Dedifferentiated amniotic fluid mesenchymal stem cell (primary cell): ENCODE data around the gene GMIP.
"Not testable (repeated sequence)": the region's sequence is repeated elsewhere in the genome, so short reads cannot be mapped to it uniquely, and the experiment has no call there.

ENCODE experiments used
- DNase-seq: peaks from one replicate; pipeline ENCODE4 v3.0.0-alpha.2; 2016; ENCODE audit errors: extremely low spot score

GMIP gene, protein sequence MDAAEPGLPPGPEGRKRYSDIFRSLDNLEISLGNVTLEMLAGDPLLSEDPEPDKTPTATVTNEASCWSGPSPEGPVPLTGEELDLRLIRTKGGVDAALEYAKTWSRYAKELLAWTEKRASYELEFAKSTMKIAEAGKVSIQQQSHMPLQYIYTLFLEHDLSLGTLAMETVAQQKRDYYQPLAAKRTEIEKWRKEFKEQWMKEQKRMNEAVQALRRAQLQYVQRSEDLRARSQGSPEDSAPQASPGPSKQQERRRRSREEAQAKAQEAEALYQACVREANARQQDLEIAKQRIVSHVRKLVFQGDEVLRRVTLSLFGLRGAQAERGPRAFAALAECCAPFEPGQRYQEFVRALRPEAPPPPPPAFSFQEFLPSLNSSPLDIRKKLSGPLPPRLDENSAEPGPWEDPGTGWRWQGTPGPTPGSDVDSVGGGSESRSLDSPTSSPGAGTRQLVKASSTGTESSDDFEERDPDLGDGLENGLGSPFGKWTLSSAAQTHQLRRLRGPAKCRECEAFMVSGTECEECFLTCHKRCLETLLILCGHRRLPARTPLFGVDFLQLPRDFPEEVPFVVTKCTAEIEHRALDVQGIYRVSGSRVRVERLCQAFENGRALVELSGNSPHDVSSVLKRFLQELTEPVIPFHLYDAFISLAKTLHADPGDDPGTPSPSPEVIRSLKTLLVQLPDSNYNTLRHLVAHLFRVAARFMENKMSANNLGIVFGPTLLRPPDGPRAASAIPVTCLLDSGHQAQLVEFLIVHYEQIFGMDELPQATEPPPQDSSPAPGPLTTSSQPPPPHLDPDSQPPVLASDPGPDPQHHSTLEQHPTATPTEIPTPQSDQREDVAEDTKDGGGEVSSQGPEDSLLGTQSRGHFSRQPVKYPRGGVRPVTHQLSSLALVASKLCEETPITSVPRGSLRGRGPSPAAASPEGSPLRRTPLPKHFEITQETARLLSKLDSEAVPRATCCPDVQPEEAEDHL

DNA sequence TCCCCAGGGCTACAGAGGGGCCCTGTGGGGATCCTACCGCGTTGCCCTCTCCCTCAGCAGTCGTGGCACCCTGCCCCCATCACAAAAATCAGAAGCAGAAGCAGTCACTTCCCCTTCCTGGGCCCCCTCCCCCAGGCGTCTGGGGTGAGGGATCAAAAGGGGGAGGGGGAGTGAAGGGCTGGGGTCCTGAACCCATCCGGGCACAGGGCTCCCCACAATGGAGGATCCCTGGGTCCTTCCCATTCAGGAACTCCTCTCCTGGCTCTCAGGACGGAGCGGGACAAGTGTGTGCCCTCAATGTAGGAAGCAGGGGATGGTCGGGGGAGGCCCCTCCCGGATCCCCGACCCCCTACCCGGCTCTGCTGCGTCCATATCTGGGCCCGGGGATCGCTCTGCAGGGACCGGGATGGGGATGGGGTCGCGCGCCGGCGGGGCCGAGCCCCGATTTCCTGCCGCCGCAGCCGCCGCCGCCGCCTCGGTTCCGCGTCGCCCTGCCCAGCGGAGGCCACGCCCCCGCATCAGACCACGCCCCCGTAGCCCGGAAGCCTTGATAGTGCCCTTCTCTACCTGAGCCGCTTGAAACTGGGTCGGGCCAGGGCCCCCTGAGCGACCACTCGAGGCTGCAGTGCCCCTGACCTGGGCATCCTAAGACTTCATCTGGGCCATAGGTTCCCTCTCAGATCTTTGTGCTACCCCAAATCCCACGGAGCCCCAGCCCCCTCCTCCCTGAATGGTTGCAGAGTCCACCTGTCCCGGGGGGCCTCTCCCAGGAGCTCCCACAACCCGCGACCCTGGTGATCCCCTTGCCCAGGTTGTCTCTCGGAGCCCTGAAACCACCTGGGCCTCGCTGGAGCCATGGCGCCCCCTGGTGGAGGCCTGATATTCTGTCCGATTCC lies at the start of gene GMIP:
GMIP (minus strand) TSS at position 500 of the 896 bp plus-strand sequence; CDS start at position 372, 128 bp downstream.
- DNase-seq, result peak; percentile 32

DNA sequence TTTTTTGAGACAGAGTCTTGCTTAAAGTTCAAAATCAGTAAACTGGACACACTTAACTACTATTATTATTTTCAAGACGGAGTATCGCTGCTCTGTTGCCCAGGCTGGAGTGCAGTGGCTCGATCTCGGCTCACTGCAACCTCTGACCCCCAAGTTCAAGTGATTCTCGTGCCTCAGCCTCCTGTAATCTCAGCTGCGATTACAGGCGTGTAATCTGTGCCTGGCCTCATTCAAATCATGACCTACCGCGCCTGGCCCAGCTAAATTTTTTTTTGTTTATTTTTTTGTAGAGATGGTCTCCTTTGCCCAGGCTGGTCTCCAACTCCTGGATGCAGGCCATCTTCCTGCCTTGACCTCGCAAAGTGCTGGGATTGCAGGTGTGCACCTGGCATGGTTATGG lies 48.2 kb upstream of the GMIP start:
- no peak for DNase-seq

DNA sequence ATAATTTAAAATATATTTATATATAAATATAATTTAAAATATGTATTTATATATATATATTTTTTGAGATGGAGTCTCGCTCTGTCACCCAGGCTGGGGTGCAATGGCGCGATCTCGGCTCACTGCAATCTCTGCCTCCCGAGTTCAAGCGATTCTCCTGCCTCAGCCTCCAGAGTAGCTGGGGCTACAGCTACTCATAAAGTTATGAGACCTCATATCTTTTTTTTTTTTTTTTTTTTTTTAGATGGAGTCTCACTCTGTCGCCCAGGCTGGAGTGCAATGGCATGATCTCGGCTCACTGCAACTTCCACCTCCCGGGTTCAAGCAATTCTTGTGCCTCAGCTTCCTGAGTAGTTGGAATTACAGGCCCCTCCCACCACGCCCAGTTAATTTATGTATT lies 45.6 kb upstream of the GMIP start:
- DNase-seq, result not testable (repeated sequence)

DNA sequence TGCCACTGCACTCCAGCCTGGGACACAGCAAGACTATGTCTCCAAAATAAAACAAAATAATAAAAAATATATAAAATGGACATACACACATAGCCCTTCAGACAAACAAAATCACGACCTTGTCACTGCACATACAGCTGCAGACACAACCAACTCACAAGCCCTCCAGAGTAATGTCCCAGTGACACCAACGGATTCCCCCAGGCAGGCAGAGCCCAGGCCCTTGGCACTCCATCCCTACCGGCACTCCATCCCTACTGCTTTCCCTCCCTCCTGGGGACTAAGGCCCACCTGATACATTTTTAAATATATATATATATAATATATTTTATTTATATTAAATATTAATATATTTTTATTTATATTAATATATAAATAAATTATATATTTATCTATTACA lies 43.6 kb upstream of the GMIP start:
- DNase-seq, result no peak

DNA sequence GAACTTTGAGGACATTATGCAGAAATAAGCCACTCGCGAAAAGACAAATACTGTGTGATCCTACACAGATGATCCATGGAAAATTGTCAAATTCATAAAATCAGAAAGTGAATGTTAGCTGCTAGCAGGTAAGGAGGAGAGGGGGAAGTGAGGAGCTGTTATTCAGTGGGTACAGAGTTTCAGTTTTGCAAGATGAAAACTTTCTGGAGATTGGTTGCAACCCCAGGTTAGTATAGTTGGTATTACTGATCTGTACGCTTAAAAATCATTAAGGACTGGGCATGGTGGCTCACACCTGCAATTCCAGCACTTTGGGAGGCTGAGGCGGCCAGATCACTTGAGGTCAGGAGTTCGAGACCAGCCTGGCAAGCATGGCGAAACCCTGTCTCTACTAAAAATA lies 43.1 kb upstream of the GMIP start:
- no peak for DNase-seq

DNA sequence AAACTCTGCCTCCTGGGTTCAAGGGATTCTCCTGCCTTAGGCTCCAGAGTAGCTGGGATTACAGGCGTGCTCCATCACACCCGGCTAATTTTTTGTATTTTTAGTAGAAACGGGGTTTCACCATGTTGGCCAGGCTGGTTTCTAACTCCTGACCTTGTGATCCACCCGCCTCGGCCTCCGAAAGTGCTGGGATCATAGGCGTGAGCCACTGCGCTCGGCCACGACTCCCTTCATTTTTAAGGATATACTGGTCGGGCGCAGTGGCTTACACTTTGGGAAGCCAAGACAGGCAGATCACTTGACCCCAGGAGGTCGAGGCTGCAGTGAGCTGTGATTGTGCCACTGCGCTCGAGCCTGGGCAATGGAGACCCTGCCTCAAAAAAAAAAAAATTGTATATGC lies 42.7 kb upstream of the GMIP start:
- not testable (repeated sequence) for DNase-seq

DNA sequence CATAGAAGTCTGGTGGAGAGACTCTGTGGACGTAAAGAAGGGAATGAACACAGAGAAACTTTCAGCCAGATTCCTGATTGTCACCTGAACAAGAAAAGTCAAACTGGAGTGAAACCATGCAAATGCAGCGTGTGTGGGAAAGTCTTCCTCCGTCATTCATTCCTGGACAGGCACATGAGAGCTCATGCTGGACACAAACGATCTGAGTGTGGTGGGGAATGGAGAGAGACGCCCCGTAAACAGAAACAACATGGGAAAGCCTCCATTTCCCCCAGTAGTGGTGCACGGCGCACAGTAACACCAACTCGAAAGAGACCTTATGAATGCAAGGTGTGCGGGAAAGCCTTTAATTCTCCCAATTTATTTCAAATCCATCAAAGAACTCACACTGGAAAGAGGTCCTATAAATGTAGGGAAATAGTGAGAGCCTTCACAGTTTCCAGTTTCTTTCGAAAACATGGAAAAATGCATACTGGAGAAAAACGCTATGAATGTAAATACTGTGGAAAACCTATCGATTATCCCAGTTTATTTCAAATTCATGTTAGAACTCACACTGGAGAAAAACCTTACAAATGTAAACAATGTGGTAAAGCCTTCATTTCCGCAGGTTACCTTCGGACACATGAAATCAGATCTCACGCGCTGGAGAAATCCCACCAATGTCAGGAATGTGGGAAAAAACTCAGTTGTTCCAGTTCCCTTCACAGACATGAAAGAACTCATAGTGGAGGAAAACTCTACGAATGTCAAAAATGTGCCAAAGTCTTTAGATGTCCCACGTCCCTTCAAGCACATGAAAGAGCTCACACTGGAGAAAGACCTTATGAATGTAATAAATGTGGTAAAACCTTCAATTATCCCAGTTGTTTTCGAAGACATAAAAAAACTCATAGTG lies 36.0 kb upstream of the GMIP start:
- DNase-seq, result no peak

DNA sequence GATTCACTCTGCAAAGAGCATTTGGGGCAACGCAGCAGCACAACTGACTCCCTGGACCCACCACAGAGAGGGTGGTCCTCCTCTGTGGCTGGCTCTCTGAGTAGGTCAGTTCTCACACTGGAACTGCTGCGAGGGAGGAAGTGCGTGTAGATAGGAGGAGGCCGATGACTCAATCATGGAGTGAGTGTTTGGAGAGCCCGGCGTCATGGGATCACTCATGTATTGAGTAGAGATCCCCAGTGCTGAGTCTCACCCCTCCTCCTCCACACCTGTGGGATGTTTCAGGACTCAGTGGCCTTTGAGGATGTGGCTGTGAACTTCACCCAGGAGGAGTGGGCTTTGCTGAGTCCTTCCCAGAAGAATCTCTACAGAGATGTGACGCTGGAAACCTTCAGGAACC lies 34.1 kb upstream of the GMIP start:
- peak; percentile 7 for DNase-seq

DNA sequence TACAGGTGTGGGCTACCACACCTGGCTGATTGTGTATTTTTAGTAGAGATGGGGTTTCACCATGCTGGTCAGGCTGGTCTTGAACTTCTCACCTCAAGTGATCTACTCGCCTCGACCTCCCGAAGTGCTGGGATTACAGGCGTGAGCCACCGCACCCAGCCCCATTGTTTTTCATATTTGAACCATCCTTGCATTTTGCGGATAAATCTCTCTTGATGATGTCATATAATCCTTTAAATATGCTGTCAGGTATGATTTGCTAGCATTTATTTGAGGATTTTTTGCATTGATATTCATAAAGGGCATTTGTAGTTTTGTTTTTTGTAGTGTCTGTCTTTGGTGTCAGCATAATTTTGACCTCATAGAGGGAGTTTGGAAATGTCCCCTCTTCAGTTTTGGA lies 30.9 kb upstream of the GMIP start:
- no peak for DNase-seq

DNA sequence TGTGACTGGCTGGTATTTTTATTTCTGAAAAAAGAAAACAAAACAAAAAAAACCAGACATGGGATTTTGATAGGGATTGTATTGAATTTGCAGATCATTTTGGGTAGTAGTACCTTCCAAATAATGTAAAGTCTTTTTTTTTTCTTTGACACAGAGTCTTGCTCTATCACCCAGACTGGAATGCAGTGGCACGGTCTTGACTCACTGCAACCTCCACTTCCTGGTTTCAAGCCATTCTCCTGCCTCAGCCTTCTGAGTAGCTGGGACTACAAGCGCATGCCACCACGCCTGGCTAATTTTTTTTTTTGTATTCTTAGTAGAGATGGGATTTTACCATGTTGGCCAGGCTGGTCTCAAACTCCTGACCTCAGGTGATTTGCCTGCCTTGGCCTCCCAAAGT lies 29.4 kb upstream of the GMIP start:
- DNase-seq, result no peak

DNA sequence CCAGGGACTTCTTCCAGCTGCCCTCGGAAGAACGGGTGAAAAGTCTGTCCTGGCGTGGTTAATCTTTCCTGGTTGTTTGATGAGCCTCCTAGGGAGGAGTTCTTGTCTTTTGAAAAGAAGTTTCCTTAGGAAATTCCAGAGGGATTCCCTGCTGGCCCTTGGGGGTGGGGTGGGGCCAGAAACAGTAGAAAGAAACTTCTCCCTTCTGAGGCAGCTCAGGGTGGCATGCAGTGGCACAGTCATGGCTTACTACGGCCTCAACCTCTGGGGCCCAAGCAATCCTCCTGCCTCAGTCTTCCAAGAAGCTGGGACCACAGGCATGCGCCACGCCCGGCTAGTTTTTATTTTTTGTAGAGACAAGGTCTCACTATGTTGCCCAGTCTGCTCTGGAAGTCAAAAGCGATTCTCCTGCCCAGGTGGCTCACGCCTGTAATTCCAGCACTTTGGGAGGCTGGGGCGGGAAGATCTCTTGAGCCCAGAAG lies 26.7 kb upstream of the GMIP start:
- no peak for DNase-seq

DNA sequence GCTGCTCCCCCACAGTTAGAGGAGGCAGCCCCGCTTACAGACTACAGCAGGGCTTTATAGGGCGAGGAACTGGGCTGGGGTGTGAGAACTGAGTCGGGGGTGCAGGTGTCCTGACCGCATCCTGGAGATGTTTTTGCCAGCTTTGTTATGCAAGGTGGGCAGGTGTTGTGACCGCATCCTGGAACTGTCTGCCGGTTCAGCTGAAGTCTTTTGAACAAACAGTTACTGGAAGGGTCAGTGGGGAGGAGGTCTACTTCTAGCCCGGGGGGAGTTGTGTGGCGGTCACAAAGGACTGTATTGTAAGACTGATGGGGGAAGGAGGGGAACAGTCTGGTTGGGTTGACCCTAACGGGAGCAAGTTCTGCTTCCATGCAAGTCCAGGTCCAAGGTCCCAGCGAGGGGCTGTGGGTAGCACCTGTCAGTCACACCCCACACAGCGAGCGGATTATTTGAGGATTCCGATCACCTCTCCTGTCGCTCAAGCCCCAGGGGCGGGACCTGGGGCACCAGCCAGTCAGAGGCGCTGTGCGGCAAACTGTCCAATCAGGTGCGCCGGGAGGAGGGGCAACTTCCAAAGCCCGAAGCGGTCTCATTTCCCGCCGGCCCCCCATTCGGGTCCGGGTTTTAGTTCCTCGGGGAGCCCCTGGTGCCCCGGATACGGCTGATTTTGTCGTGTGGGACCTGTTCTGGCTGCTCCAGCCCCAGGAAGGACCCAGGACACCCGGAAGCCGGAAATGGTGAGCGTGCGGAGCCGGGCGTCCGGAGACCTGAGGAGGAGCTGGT lies 25.0 kb upstream of the GMIP start, which contains the start of gene ZNF101:
ZNF101 (plus strand) TSS at position 610 of the 783 bp plus-strand sequence; CDS start at position 735, 125 bp downstream.
- DNase-seq, result peak; percentile 80

DNA sequence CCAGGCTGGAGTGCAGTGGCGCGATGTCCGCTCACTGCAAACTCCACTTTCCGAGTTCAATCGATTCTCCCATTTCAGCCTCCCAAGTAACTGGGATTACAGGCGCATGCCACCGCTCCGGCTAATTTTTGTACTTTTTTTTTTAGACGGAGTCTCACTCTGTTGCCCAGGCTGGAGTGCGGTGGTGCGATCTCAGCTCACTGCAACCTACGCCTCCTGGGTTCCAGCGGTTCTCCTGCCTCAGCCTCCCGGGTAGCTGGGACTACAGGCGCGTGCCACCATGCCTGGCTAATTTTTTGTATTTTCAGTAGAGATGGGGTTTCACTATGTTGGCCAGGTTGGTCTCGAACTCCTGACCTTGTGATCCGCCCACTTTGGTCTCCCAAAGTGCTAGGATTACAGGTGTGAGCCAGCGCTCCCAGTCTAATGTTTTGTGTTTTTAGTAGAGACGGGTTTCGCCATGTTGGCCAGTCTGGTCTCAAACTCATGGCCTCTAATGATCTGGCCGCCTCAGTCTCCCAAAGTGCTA lies 22.0 kb upstream of the GMIP start:
- not testable (repeated sequence) for DNase-seq

DNA sequence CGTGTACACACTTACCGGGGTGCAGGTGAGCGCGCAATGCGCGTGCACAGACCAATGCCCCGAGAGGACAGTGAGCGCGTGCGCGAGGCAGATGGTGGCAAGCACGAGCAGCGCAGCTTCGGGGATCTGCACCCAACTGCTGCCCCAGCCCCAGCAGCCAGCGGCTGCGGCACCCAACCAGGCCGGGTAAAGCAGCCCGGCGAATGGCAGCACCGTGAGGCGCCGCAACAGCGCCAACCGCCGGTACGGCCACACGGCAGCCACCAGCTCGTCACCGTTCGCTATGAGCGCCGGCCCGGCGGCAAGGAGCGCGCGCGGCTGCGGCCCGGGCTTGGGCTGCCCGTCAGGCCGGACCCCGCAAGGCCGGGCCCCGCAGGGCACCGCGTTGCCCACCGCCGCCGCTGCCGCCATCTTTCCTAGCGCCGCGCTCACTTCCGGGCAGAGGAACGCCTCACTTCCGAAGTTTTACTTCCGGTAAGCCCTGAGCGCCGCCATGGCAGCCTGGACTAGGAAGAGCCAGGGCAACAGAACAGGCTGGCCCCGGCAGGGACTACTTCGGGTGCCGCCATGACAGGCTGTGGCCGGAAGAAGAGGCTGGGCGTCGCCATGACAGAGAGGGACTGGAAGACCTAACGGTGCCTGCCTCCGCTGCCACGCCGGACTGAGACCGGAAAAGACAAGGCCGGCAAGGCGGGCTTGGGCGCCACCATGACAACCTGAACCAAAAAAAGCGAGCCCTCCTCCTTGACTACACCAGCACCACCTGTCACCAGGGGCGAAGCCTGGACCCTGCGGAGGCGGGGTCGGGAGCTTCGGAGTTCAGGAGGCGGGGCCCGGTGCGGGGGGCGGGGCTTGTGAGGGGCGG lies 20.0 kb upstream of the GMIP start, which contains the start of gene ATP13A1:
ATP13A1 (minus strand) TSS at position 421 of the 865 bp plus-strand sequence; CDS start at position 411, 10 bp downstream.
- DNase-seq, result peak; percentile 94

DNA sequence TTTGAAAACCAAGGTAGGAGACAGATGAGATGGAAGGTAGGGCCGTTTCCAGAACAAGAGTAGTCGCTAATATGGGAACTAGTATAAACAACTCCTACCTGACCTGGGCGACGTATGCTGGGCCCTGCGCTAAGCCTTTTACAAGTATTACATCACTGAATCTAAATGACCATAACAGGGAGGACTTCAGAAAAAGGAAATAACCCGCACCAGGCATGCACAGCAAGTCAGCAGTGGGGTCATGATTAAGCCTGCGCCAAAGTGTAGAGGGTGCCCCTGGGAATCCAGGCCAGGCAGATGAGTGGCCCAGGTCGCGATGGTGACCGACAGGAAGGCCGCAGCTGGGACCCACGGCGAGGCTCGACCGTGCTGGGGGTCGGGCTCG lies 19.4 kb upstream of the GMIP start:
- no peak for DNase-seq

DNA sequence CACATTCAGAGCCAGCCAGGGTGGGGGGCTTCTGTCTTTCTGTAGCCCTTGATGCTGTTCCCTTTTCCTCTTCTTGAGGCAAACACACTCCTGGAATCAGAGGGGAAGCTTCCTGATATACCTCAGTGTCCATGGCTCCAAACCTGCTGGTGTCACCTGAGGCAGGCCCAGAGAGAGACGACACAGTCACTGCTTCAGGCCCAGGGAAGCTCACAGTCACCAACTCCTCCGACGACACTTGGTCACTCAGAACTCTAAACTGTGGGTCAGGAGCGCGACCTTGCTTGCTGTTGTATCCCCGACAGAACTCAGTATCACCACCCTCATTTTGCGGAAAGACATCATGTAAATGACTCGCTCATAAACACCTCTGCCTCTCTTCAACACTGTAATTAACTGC lies 18.9 kb upstream of the GMIP start:
- no peak for DNase-seq

DNA sequence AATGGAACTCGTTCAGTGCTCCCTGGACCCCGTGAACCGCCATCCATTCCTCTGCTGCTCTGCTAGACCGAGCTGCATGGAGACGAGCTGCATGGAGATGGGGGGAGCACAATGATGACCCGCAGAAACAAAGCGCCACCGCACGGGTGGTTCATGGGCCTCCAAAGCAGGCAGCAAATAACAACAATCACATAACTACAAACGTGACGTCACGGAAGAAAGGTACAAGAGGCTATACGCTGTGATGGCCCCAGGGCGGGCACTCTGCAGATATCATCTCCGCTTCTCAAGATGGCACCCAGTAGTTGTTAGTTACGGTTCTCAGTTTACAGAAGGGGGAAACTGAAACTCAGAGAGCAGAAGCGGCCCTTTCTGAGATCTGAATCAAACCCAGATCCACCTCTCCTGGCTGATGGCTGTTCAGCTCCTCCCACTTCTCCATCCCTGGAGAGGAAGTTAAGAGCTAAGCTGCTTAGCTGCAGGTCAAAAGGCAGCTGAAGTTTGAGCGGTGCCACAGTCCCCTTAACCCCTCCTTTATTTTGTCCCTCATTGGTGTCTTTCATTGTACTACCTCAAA lies 18.3 kb upstream of the GMIP start:
- no peak for DNase-seq
